H1 (cell line): ENCODE results near the gene BOK. TPM values are rescaled to one million over a fixed set of nuclear protein-coding genes. Genes with fewer than 3 reads are reported as not detected.

Experiments
- CTCF ChIA-PET: fragments of 300-600 bp; sonication (Branson Sonifier 250); formaldehyde crosslinking; loops from one replicate; lab custom pipeline; 2021; ENCODE audit not compliant: partially characterized antibody; lab: Charles Lee
- POLR2A ChIA-PET: fragments of 300-600 bp; sonication (Branson Sonifier 250); formaldehyde crosslinking; loops from one replicate; lab custom pipeline; 2021; ENCODE audit warnings: inconsistent platforms; ENCODE audit not compliant: partially characterized antibody; lab: Charles Lee
- DNase-seq, 2 experiments: peaks; one replicate each; pipeline versions ENCODE4 v3.0.0 to v3.0.0-alpha.2; 2010 to 2022; ENCODE audit warnings: low spot score in 2 of 2, low read depth in 1 of 2, mixed read lengths in 1 of 2
- FAIRE-seq: peaks from 2 replicates; lab custom pipeline; 2011; peaks lifted over from hg19 to GRCh38; lab: Jason Lieb, UNC
- H2AFZ ChIP-seq: 2 replicates; pipeline ENCODE4 v1.8.1; 2012; ENCODE audit warnings: low read length, inconsistent platforms
- H2AK5ac ChIP-seq: 2 replicates; pipeline ENCODE4 v1.6.1; 2013; ENCODE audit warnings: low read depth, low read length
- H2BK120ac ChIP-seq: replicated peaks from 2 replicates; pipeline ENCODE3; 2013; ENCODE audit warnings: low read depth, low read length, inconsistent platforms
- H2BK12ac ChIP-seq: 2 replicates; pipeline ENCODE4 v1.6.1; 2013; ENCODE audit warnings: low read depth, low read length
- H2BK15ac ChIP-seq: 2 replicates; pipeline ENCODE4 v1.6.1; 2013; ENCODE audit warnings: low read length
- H2BK20ac ChIP-seq: 2 replicates; pipeline ENCODE4 v1.6.1; 2013; ENCODE audit warnings: low read length
- H2BK5ac ChIP-seq: 2 replicates; pipeline ENCODE4 v1.6.1; 2013; ENCODE audit warnings: low read depth, low read length
- H3K14ac ChIP-seq: 2 replicates; pipeline ENCODE4 v1.6.1; 2013; ENCODE audit warnings: inconsistent platforms; ENCODE audit not compliant: insufficient read length
- H3K18ac ChIP-seq: 2 replicates; pipeline ENCODE4 v1.6.1; 2013; ENCODE audit warnings: low read length; ENCODE audit errors: extremely low read depth
- H3K23ac ChIP-seq: 2 replicates; pipeline ENCODE4 v1.6.1; 2013; ENCODE audit warnings: inconsistent platforms; ENCODE audit not compliant: insufficient read length
- H3K23me2 ChIP-seq: 2 replicates; pipeline ENCODE4 v1.6.1; 2013; ENCODE audit warnings: low read depth, low read length
- H3K27ac ChIP-seq: 2 replicates; pipeline ENCODE4 v1.6.1; 2011; ENCODE audit warnings: low read depth, low read length, inconsistent platforms
- H3K27me3 ChIP-seq, 4 experiments: replicated peaks in 1 of 4; 1 replicate in 1 of 4; 2 replicates in 3 of 4; pipeline versions ENCODE4 v1.6.1 to v1.8.1; 2011 to 2013; ENCODE audit warnings: low read length in 3 of 4, mild to moderate bottlenecking in 3 of 4, inconsistent platforms in 2 of 4, mixed read lengths in 2 of 4, moderate library complexity in 1 of 4; ENCODE audit not compliant: control insufficient read depth in 3 of 4, insufficient read depth in 3 of 4; ENCODE audit errors: extremely low read depth in 1 of 4
- H3K36me3 ChIP-seq, 4 experiments: 2 replicates each; pipeline versions ENCODE4 v1.6.1 to v1.8.1; 2011 to 2013; ENCODE audit warnings: mild to moderate bottlenecking in 4 of 4, low read length in 3 of 4, moderate library complexity in 2 of 4, control low read depth in 1 of 4, inconsistent platforms in 1 of 4; ENCODE audit not compliant: insufficient read depth in 4 of 4, control insufficient read depth in 2 of 4
- H3K4ac ChIP-seq: replicated peaks from 2 replicates; pipeline ENCODE3; 2013; ENCODE audit warnings: low read length, low read depth, mixed read lengths, inconsistent platforms; ENCODE audit not compliant: insufficient read length
- H3K4me1 ChIP-seq, 4 experiments: replicated peaks in 1 of 4; 1 replicate in 1 of 4; 2 replicates in 3 of 4; pipeline versions ENCODE4 v1.6.1 to v1.8.1; 2011 to 2013; ENCODE audit warnings: low read length in 3 of 4, inconsistent platforms in 2 of 4, mixed read lengths in 1 of 4; ENCODE audit not compliant: insufficient read depth in 4 of 4, control insufficient read depth in 3 of 4
- H3K4me2 ChIP-seq, 2 experiments: 2 replicates each; pipeline versions ENCODE4 v1.6.1 to v1.8.1; 2011 to 2013; ENCODE audit warnings: low read depth in 2 of 2, low read length in 2 of 2, control low read depth in 1 of 2, inconsistent platforms in 1 of 2, mild to moderate bottlenecking in 1 of 2; ENCODE audit not compliant: insufficient read depth in 1 of 2
- H3K4me3 ChIP-seq, 4 experiments: fragments of 200-600, 300-600 bp in 1 of 4; sonication (generic), shearing (Covaris generic), sonication (Bioruptor Twin) in 1 of 4; 2 replicates each; pipeline versions ENCODE4 v1.5.1 to v1.8.1; 2011 to 2016; ENCODE audit warnings: low read length in 4 of 4, low read depth in 3 of 4, control low read depth in 2 of 4, inconsistent platforms in 2 of 4, mild to moderate bottlenecking in 2 of 4, mixed read lengths in 1 of 4, moderate library complexity in 1 of 4; ENCODE audit not compliant: insufficient read depth in 2 of 4; ENCODE audit errors: extremely low read depth in 1 of 4
- H3K56ac ChIP-seq: replicated peaks from 2 replicates; pipeline ENCODE3; 2013; ENCODE audit warnings: low read depth, mild to moderate bottlenecking, mixed read lengths, low read length, inconsistent platforms; ENCODE audit not compliant: insufficient read length
- H3K79me1 ChIP-seq: 2 replicates; pipeline ENCODE4 v1.6.1; 2013; ENCODE audit warnings: low read depth, low read length, control low read depth
- H3K79me2 ChIP-seq, 2 experiments: 2 replicates each; pipeline versions ENCODE4 v1.6.1 to v1.8.1; 2012 to 2013; ENCODE audit warnings: low read length in 2 of 2, mild to moderate bottlenecking in 2 of 2, inconsistent platforms in 1 of 2; ENCODE audit not compliant: insufficient read depth in 2 of 2, control insufficient read depth in 1 of 2
- H3K9ac ChIP-seq, 4 experiments: replicated peaks in 1 of 4; 1 replicate in 1 of 4; 2 replicates in 3 of 4; pipeline versions ENCODE4 v1.6.1 to v1.8.1; 2011 to 2013; ENCODE audit warnings: low read depth in 3 of 4, low read length in 3 of 4, control low read depth in 2 of 4, mild to moderate bottlenecking in 2 of 4, moderate library complexity in 2 of 4, inconsistent platforms in 1 of 4; ENCODE audit errors: extremely low read depth in 1 of 4
- H3K9me3 ChIP-seq, 2 experiments: 2 replicates each; pipeline versions ENCODE4 v1.6.1 to v1.8.1; 2012 to 2013; ENCODE audit warnings: mild to moderate bottlenecking in 2 of 2, moderate library complexity in 2 of 2, control low read depth in 1 of 2, inconsistent platforms in 1 of 2, low read depth in 1 of 2, low read length in 1 of 2, mixed read lengths in 1 of 2; ENCODE audit not compliant: insufficient read depth in 2 of 2
- H4K20me1 ChIP-seq, 2 experiments: replicated peaks in 1 of 2; 2 replicates each; pipeline versions ENCODE3 to v1.8.1; 2011 to 2013; ENCODE audit warnings: inconsistent platforms in 2 of 2, low read length in 2 of 2, mild to moderate bottlenecking in 1 of 2; ENCODE audit not compliant: insufficient read depth in 2 of 2, control insufficient read depth in 1 of 2
- H4K5ac ChIP-seq: 2 replicates; pipeline ENCODE4 v1.6.1; 2013; ENCODE audit warnings: low read length, low read depth, mixed read lengths, inconsistent platforms; ENCODE audit not compliant: insufficient read length
- H4K8ac ChIP-seq: 2 replicates; pipeline ENCODE4 v1.8.0; 2013; ENCODE audit warnings: mild to moderate bottlenecking, moderate library complexity, low read length, inconsistent platforms; ENCODE audit not compliant: insufficient read depth; ENCODE audit errors: extremely low read depth
- H4K91ac ChIP-seq: replicated peaks from 2 replicates; pipeline ENCODE3; 2013; ENCODE audit warnings: low read length, mixed read lengths, inconsistent platforms; ENCODE audit not compliant: insufficient read length
- CBX8 ChIP-seq: fragments of 300-800, 300-1000 bp; sonication (generic); IDR thresholded peaks from 2 replicates; pipeline ENCODE4 v1.7.1; 2016; ENCODE audit warnings: low read depth, low read length, borderline replicate concordance
- CHD2 ChIP-seq: IDR thresholded peaks from 2 replicates; pipeline ENCODE4 v1.6.1; 2012; ENCODE audit warnings: low read length, improper control_type of control experiment
- EZH2 ChIP-seq: fragments of 200-600 bp; sonication (generic); IDR thresholded peaks from 2 replicates; pipeline ENCODE4 v1.7.1; 2012; ENCODE audit warnings: low read depth, mild to moderate bottlenecking, moderate library complexity, low read length, inconsistent platforms; ENCODE audit not compliant: severe bottlenecking
- KDM4A ChIP-seq: IDR thresholded peaks from one replicate; pipeline ENCODE4 v1.7.1; 2012; ENCODE audit warnings: low read depth, mild to moderate bottlenecking, moderate library complexity, low read length, inconsistent platforms; ENCODE audit not compliant: severe bottlenecking
- SIRT6 ChIP-seq: IDR thresholded peaks from one replicate; pipeline ENCODE4 v1.7.1; 2012; ENCODE audit warnings: low read length, inconsistent platforms
- WGBS, 2 experiments: shearing (Covaris generic) in 1 of 2; methylation state at CpG; one replicate each; pipeline versions ENCODE4 v1.1.6 to v1.1.7; 2013 to 2015; ENCODE audit warnings: low lambda C conversion rate in 2 of 2, mixed read lengths in 2 of 2, inconsistent platforms in 1 of 2, low coverage in 1 of 2, missing lambda C conversion rate in 1 of 2; ENCODE audit not compliant: insufficient replicate concordance in 2 of 2, insufficient coverage in 1 of 2, insufficient read length in 1 of 2; ENCODE audit errors: extremely low coverage in 1 of 2, missing lambda C conversion rate in 1 of 2; 5-methylcytosine and 5-hydroxymethylcytosine counted together
- polyA plus RNA-seq, 7 experiments: library from polyadenylated mRNA; depleted of rRNA in 3 of 7; stranded (reverse) in 5 of 7; unstranded in 2 of 7; fragments of >200 nt in 5 of 7; fragments of 200-250 nt in 2 of 7; gene quantifications; 1 replicate in 5 of 7; 2 replicates in 1 of 7; 4 replicates in 1 of 7; pipeline versions ENCODE4 v1.2.1 to v1.2.3, GENCODE V29; 2011 to 2013; ENCODE audit warnings: missing spikeins in 2 of 7, mixed read lengths in 2 of 7
- total RNA-seq: library from RNA; stranded (reverse); fragmentation: NEBNext Ultra II Directional; extraction: Animal tissue kit (Norgen Biotek cat#: 25700); gene quantifications from 2 replicates; pipeline ENCODE4 v1.2.1, GENCODE V29; 2021

BOK gene
- total and polyA plus RNA-seq, 2 of the 8 experiments (the other 6 are each of a cell fraction or from before 2014, with no cell fraction given) = 33.7 to 37.6 TPM

- H3K56ac ChIP-seq = no peak overlapping the region
- no peaks in the 10 kb centered on the region; a peak in 1 of 7 replicates for H3K4me1 ChIP-seq
- H4K91ac ChIP-seq = no peak overlapping the region
- H3K79me2 ChIP-seq = no peaks in the 10 kb centered on the region
- no peak overlapping the region for H2BK20ac ChIP-seq
- no peak overlapping the region for H3K4me3 ChIP-seq
- no peak overlapping the region for H3K9ac ChIP-seq
- DNase-seq = no peak
- no peaks in the 10 kb centered on the region for H4K20me1 ChIP-seq
- H3K23ac ChIP-seq = no peak overlapping the region
- no peak overlapping the region for H2AK5ac ChIP-seq
- no peak overlapping the region for H4K5ac ChIP-seq
- H3K27me3 ChIP-seq = no peaks in the 10 kb centered on the region
- 87% methylated on average over 7 of the region's 7 CpGs; no CpG with 5 or more reads in 1 of the 2 experiments for WGBS, 2 experiments
- no peak overlapping the region for H2AFZ ChIP-seq
- no peak overlapping the region for H3K18ac ChIP-seq
- peak overlapping the region; percentile 35; the same call in 1 of the 2 replicates for H4K8ac ChIP-seq
- TF ChIP-seq KDM4A (no peak), CBX8 (no peak), CHD2 (no peak), EZH2 (no peak), SIRT6 (no peak)
- TF ChIP-seq, all 59 proteins: peak for 0
- Histone ChIP-seq H3K4me2 (no peak overlapping the region), H2BK5ac (no peak overlapping the region), H3K14ac (no peak overlapping the region), H3K27ac (no peak overlapping the region), H2BK120ac (no peak overlapping the region), H2BK12ac (no peak overlapping the region), H3K79me1 (no peaks in the 10 kb centered on the region), H3K4ac (no peak overlapping the region), H3K36me3 (no peaks in the 10 kb centered on the region), H3K23me2 (no peaks in the 10 kb centered on the region), H2BK15ac (no peak overlapping the region), H3K9me3 (no peaks in the 10 kb centered on the region)
- FAIRE-seq = no peak
- ChIA-PET CTCF (no interaction called here), POLR2A (interaction anchor here (1.6 kb wide), 1 partner anchor 23 kb away, joined by 3 read pairs; no protein-coding TSS in a partner anchor)
These were observed 24.3 kb upstream of the BOK start for GRCh38 chr2:241534293-241534692.
